Heart right ventricle (tissue), 16 donors: ENCODE data around the gene TBC1D23. TPM values are rescaled to one million over a fixed set of nuclear protein-coding genes. Genes with fewer than 3 reads are reported as not detected.

Source experiments
- ATAC-seq, 8 donors: fragments of 200-7000 bp; cut with Tn5 transposase; one replicate each; pipeline ENCODE4 v1.9.1; 2020; ENCODE audit warnings: mild to moderate bottlenecking in 8 of 8, moderate library complexity in 8 of 8, moderate number of reproducible peaks in 1 of 8
- DNase-seq, 2 donors: peaks; one replicate each; pipeline ENCODE4 v3.0.0-alpha.2; 2020
- H3K27ac ChIP-seq, 10 donors: fragments of 200-600 bp; sonication (generic) in 2 of 10; one replicate each; pipeline versions ENCODE4 v1.5.0 to v1.8.0; 2020 to 2022; ENCODE audit warnings: mild to moderate bottlenecking in 3 of 10
- H3K27me3 ChIP-seq, 7 donors: fragments of 200-600 bp; one replicate each; pipeline ENCODE4 v1.8.0; 2021 to 2022; ENCODE audit warnings: mild to moderate bottlenecking in 2 of 7
- H3K36me3 ChIP-seq, 9 donors: fragments of 200-600 bp; sonication (generic) in 1 of 9; one replicate each; pipeline versions ENCODE4 v1.5.0 to v1.8.0; 2020 to 2022; ENCODE audit warnings: mild to moderate bottlenecking in 2 of 9
- H3K4me1 ChIP-seq, 9 donors: fragments of 200-600 bp; sonication (generic) in 1 of 9; one replicate each; pipeline versions ENCODE4 v1.5.0 to v1.8.0; 2020 to 2022; ENCODE audit warnings: mild to moderate bottlenecking in 4 of 9
- H3K4me3 ChIP-seq, 10 donors: fragments of 200-600 bp; sonication (generic) in 2 of 10; one replicate each; pipeline versions ENCODE4 v1.5.0 to v1.8.0; 2020 to 2022; ENCODE audit warnings: mild to moderate bottlenecking in 7 of 10, moderate library complexity in 2 of 10
- H3K9me3 ChIP-seq, 11 donors: fragments of 200-600 bp in 10 of 11; sonication (generic) in 2 of 11; one replicate each; pipeline versions ENCODE4 v1.5.0 to v1.8.0; 2013 to 2022; ENCODE audit warnings: mild to moderate bottlenecking in 2 of 11, control low read depth in 1 of 11, moderate library complexity in 1 of 11
- WGBS, 2 donors: extraction: QIAGEN DNeasy Blood & Tissue Kit; methylation state at CpG; one replicate each; pipeline ENCODE4 v1.1.7; 2013; ENCODE audit warnings: inconsistent platforms in 1 of 2; 5-methylcytosine and 5-hydroxymethylcytosine counted together
- intact Hi-C, 10 donors: fragments of 100-400 bp; cut with DNase I; formaldehyde crosslinking; loops; one replicate each; pipeline versions ENCODE4 v1.11.1 to v1.14.2; 2022
- polyA plus RNA-seq, 2 donors: library from polyadenylated mRNA; stranded (reverse); fragments of 200-250 nt; gene quantifications; one replicate each; pipeline ENCODE4 v1.2.3, GENCODE V29; 2013
- total RNA-seq, 10 donors: library from RNA; stranded (reverse); fragmentation: NEBNext Ultra II Directional in 3 of 10; extraction: Animal tissue kit (Norgen Biotek cat#: 25700) in 3 of 10; gene quantifications; one replicate each; pipeline versions ENCODE4 v1.2.1 to v1.2.4, GENCODE V29; 2021 to 2023
- TF ChIP-seq, protein P1 (sequence below), 9 donors: fragments of 200-600 bp; sonication (generic) in 2 of 9; IDR thresholded peaks; one replicate each; pipeline versions ENCODE4 v1.5.0 to v1.8.0; 2021 to 2022; ENCODE audit warnings: antibody characterized with exemption in 9 of 9, mild to moderate bottlenecking in 5 of 9, moderate library complexity in 1 of 9
- donor health status: Arrhythmogenic right ventricular cardiomyopathy.
- donor health status: ischemic (EF 13 %, LVEDD 7.1; RV severe dilation, severe dysfunction).
- donor health status: healthy with polysubstance abuse.
- donor health status: DM: no; HTN: yes; CAD: no.
- donor health status: DM: no; HTN: no; CAD: no.
- donor health status: ischemic (EF 25% LVEDD 6.9; RV normal size, moderate dysfunction).
- donor health status: ischemic (EF 25% LVEDD 5.7; RV mildly dilated, moderate dysfunction).
- donor health status: healthy.
- donor health status: DM: yes; HTN: yes; CAD: no.
- donor health status: Ischemic cardiomyopathy.
- donor health status: ischemic (EF 35%, LVEDD 5.7; RV mildly dilated, moderate dysfunction).
- donor health status: nonischemic (EF 11% LVEDD 7.7; RV severe dilation, severe dysfunction).
- donor health status: DM: yes; HTN: yes; CAD: no.
- donor health status: PGD.
- donor health status: ischemic (EF 29% LVEDD 5.4; RV normal size, mild dysfunction).
- donor health status: nonischemic (EF 23%, LVEDD 6.1; RV moderate dilation, normal function).

TBC1D23 gene
- total and polyA plus RNA-seq, 12 donors, result 18.8 to 40.4 (median 28.7) TPM

DNA sequence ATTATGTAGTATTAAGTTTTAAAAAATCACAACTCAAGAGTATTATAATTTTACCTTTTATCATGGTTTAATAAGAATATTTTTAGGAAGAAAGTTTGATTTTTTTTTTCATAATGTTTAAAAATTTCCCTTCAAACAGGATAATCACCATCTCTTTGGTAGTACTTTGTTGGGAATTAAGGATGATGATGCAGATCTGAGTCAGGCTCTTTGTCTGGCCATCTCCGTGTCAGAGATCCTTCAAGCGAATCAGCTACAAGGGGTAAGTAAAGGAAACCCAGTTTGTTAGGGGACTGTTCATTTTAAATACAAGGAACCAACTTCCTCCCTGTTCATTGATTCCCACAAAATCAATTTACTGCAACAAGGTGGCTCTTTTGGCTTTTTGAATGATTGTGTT, 37.0 kb downstream of the TBC1D23 start:
- Histone ChIP-seq H3K36me3 (peaks cover 0 to 100% (median 27%) of the 10 kb centered on the region in 9 donors), H3K9me3 (no peaks in the 10 kb centered on the region), H3K4me1 (no peaks in the 10 kb centered on the region), H3K27ac (no peak overlapping the region), H3K27me3 (no peaks in the 10 kb centered on the region), H3K4me3 (no peak overlapping the region)
- whole genome bisulfite sequencing, 2 donors, result 96 to 99% methylated on average over 2 of the region's 2 CpGs
- DNase-seq (no peak), ATAC-seq (no peak)
- intact Hi-C loops, result no loop called here
- TF ChIP-seq, protein P1, sequence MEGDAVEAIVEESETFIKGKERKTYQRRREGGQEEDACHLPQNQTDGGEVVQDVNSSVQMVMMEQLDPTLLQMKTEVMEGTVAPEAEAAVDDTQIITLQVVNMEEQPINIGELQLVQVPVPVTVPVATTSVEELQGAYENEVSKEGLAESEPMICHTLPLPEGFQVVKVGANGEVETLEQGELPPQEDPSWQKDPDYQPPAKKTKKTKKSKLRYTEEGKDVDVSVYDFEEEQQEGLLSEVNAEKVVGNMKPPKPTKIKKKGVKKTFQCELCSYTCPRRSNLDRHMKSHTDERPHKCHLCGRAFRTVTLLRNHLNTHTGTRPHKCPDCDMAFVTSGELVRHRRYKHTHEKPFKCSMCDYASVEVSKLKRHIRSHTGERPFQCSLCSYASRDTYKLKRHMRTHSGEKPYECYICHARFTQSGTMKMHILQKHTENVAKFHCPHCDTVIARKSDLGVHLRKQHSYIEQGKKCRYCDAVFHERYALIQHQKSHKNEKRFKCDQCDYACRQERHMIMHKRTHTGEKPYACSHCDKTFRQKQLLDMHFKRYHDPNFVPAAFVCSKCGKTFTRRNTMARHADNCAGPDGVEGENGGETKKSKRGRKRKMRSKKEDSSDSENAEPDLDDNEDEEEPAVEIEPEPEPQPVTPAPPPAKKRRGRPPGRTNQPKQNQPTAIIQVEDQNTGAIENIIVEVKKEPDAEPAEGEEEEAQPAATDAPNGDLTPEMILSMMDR (IDR thresholded peaks at IDR 0.05), result no peak

DNA sequence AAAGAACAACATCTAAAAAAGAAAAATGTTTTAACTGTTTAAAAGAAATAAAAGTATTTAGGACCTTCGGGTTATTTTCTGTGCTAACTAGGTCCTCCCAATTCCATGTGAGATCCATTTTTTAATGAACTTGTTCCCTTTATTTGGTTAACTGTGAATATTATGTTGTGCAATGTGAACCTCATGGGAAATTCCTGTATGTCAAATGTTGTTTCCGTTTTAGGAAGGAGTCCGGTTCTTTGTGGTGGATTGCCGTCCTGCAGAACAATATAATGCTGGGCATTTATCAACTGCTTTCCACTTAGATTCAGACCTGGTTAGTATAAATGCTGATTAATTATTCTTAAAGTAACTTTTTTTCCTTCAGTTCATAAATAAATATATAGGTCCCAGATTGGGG, 38.2 kb downstream of the TBC1D23 start:
- no peaks in the 10 kb centered on the region for H3K9me3 ChIP-seq
- intact Hi-C loops, result no loop called here
- no peaks in the 10 kb centered on the region for H3K27me3 ChIP-seq
- peaks cover 0 to 100% (median 27%) of the 10 kb centered on the region in 9 donors for H3K36me3 ChIP-seq
- no peak overlapping the region for H3K4me3 ChIP-seq
- H3K27ac ChIP-seq, result no peak overlapping the region
- ATAC-seq (no peak), DNase-seq (no peak)
- TF ChIP-seq, protein P1 (IDR thresholded peaks at IDR 0.05), result no peak
- 57 to 84% methylated on average over 4 of the region's 4 CpGs for WGBS, 2 donors
- no peaks in the 10 kb centered on the region for H3K4me1 ChIP-seq

DNA sequence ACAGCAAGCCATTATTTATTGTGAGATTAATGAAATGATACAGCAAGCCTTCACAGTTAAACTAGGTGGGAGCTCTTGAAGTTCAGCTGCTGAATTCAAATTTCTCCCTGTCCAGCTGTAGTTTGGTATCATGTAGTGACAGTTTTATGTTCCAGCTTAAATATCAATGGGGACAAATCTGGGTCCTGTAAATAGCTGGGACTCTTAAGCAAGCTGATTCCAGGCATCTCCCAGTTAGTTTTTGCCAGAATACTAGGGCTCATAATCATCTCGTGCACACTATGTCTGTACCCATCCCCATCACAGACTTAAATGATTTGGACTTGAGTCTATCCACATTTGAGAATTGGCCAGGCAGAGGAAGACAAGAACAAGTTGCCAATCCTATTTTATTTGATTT, 45.9 kb downstream of the TBC1D23 start:
- DNase-seq (no peak), ATAC-seq (no peak)
- WGBS, 2 donors, result 81 to 84% methylated on average over 1 of the region's 1 CpG
- Histone ChIP-seq H3K27me3 (no peaks in the 10 kb centered on the region), H3K27ac (no peak overlapping the region), H3K4me1 (peaks cover 0 to 3% (median 0%) of the 10 kb centered on the region in 9 donors), H3K9me3 (no peaks in the 10 kb centered on the region), H3K4me3 (no peak overlapping the region), H3K36me3 (peaks cover 0 to 100% (median 20%) of the 10 kb centered on the region in 9 donors)
- TF ChIP-seq, protein P1 (IDR thresholded peaks at IDR 0.05), result no peak
- intact Hi-C loops, result no loop called here

DNA sequence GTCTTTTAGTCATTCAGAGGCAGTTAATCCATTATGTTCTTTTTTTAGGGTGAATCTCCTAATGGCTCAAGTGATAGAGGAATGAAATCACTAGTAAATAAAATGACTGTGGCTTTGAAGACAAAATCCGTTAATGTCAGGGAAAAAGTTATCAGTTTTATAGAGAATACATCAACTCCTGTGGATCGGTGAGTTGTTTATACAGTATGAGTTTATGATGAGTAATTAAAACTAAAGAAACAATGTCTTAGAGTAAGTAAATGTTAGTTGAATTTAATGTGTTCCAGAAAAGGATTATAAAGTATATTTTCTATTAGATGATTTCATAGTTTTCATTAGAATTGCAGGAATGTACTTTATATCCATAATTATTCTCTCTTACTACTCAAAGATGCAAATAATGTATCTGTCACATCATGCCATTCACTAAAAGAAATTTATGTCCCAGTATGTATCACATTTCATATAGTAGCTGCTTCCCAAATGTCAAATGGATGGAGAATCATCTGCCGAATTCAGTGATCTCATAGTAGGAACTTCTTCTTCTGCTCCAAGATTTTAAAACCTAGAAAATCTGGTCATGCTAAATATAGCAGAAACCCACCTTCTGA, 49.7 kb downstream of the TBC1D23 start:
- WGBS, 2 donors, result 93% methylated on average over 3 of the region's 3 CpGs
- TF ChIP-seq, protein P1 (IDR thresholded peaks at IDR 0.05), result no peak
- ATAC-seq (no peak), DNase-seq (no peak)
- Histone ChIP-seq H3K4me1 (peaks cover 0 to 3% (median 0%) of the 10 kb centered on the region in 9 donors), H3K27ac (no peak overlapping the region), H3K9me3 (no peaks in the 10 kb centered on the region), H3K36me3 (peaks cover 0 to 100% (median 14%) of the 10 kb centered on the region in 9 donors), H3K4me3 (no peak overlapping the region), H3K27me3 (no peaks in the 10 kb centered on the region)
- intact Hi-C loops, result loop anchor here in 1 of 10 donors (5.0 kb wide), 1 partner anchor 282 kb away; no protein-coding TSS in a partner anchor
